Mesothelial cell of epicardium (in vitro differentiated cells): ENCODE data around the gene KCNK6. TPM values are rescaled to one million over a fixed set of nuclear protein-coding genes. Genes with fewer than 3 reads are reported as not detected.

ENCODE experiments used
- DNase-seq, 2 experiments: peaks; one replicate each; pipeline ENCODE4 v3.0.0; 2021; ENCODE audit warnings: low spot score in 2 of 2; ENCODE audit not compliant: unreplicated experiment in 2 of 2
- H3K27ac Mint-ChIP-seq: 2 replicates; pipeline ENCODE4 v1.8.0; 2021; ENCODE audit warnings: mixed read lengths
- H3K27me3 Mint-ChIP-seq: 2 replicates; pipeline ENCODE4 v1.8.0; 2021; ENCODE audit warnings: low read depth, mixed read lengths
- H3K36me3 Mint-ChIP-seq: 2 replicates; pipeline ENCODE4 v1.8.0; 2021; ENCODE audit warnings: mixed read lengths
- H3K4me1 Mint-ChIP-seq: 2 replicates; pipeline ENCODE4 v1.8.0; 2021; ENCODE audit warnings: mixed read lengths
- H3K4me3 Mint-ChIP-seq: 2 replicates; pipeline ENCODE4 v1.8.0; 2021; ENCODE audit warnings: mild to moderate bottlenecking, moderate library complexity, mixed read lengths
- H3K9me3 Mint-ChIP-seq: 2 replicates; pipeline ENCODE4 v1.8.0; 2021; ENCODE audit warnings: mixed read lengths
- CTCF ChIP-seq: fragments of 200-600 bp; sonication (generic); IDR thresholded peaks from one replicate; pipeline ENCODE4 v1.5.0; 2021; ENCODE audit warnings: antibody characterized with exemption; ENCODE audit not compliant: unreplicated experiment
- total RNA-seq: library from RNA; stranded (reverse); gene quantifications from 3 replicates; pipeline ENCODE4 v1.2.1, GENCODE V29; 2021

Gene KCNK6
- total RNA-seq, 1 donor from 2014 or later = 2.9 TPM

- Mint-ChIP-seq H3K4me1 (peaks cover 8% of the 10 kb centered on the region), H3K4me3 (no peak overlapping the region), H3K27ac (no peak overlapping the region), H3K27me3 (no peaks in the 10 kb centered on the region), H3K9me3 (no peaks in the 10 kb centered on the region), H3K36me3 (peaks cover 11% of the 10 kb centered on the region)
- TF ChIP-seq CTCF = no peak
- DNase-seq = no peak
Observed at GRCh38 chr19:38283271-38283670, 36.4 kb upstream of the KCNK6 start.

GRCh38 chr19:38284422-38284821 is 35.2 kb upstream of the KCNK6 start:
- Mint-ChIP-seq H3K4me1 (peaks cover 3% of the 10 kb centered on the region), H3K27ac (no peak overlapping the region), H3K27me3 (no peaks in the 10 kb centered on the region), H3K9me3 (no peaks in the 10 kb centered on the region), H3K36me3 (peaks cover 11% of the 10 kb centered on the region), H3K4me3 (no peak overlapping the region)
- no peak for TF ChIP-seq CTCF
- no peak for DNase-seq

GRCh38 chr19:38285567-38285966 is 34.1 kb upstream of the KCNK6 start:
- H3K27ac Mint-ChIP-seq = no peak overlapping the region

GRCh38 chr19:38287604-38288003 is 32.0 kb upstream of the KCNK6 start:
- Mint-ChIP-seq H3K36me3 (peaks cover 11% of the 10 kb centered on the region), H3K27me3 (no peaks in the 10 kb centered on the region), H3K4me3 (no peak overlapping the region), H3K4me1 (no peaks in the 10 kb centered on the region), H3K27ac (no peak overlapping the region), H3K9me3 (no peaks in the 10 kb centered on the region)
- TF ChIP-seq CTCF = no peak
- DNase-seq = no peak

More at GRCh38 chr19:38285567-38285966, 34.1 kb upstream of the KCNK6 start:
- no peak for TF ChIP-seq CTCF
- no peak overlapping the region for H3K4me3 Mint-ChIP-seq
- no peaks in the 10 kb centered on the region for H3K4me1 Mint-ChIP-seq
- H3K27me3 Mint-ChIP-seq = no peaks in the 10 kb centered on the region
- no peak for DNase-seq
- H3K36me3 Mint-ChIP-seq = peaks cover 11% of the 10 kb centered on the region
- H3K9me3 Mint-ChIP-seq = no peaks in the 10 kb centered on the region

GRCh38 chr19:38288123-38288855 is 31.4 kb upstream of the KCNK6 start:
- Mint-ChIP-seq H3K27me3 (no peaks in the 10 kb centered on the region), H3K27ac (no peak overlapping the region), H3K36me3 (peaks cover 11% of the 10 kb centered on the region), H3K4me3 (no peak overlapping the region), H3K4me1 (no peaks in the 10 kb centered on the region), H3K9me3 (no peaks in the 10 kb centered on the region)
- no peak for DNase-seq
- TF ChIP-seq CTCF = no peak

GRCh38 chr19:38289955-38290354 is 29.7 kb upstream of the KCNK6 start:
- no peaks in the 10 kb centered on the region for H3K27me3 Mint-ChIP-seq
- no peak overlapping the region for H3K4me3 Mint-ChIP-seq
- H3K36me3 Mint-ChIP-seq = peaks cover 12% of the 10 kb centered on the region
- DNase-seq = no peak
- TF ChIP-seq CTCF = no peak
- no peaks in the 10 kb centered on the region for H3K9me3 Mint-ChIP-seq
- H3K4me1 Mint-ChIP-seq = no peaks in the 10 kb centered on the region
- no peak overlapping the region for H3K27ac Mint-ChIP-seq
